Heart left ventricle (tissue), 16 donors: ENCODE measurements around the gene SNAPC2. TPM values are rescaled to one million over a fixed set of nuclear protein-coding genes. Genes with fewer than 3 reads are reported as not detected.
A peak's percentile ranks its signal among the peaks of the same experiment; 100 is the strongest.

Experiments
- ATAC-seq, 4 donors: fragments of 200-7000 bp; cut with Tn5 transposase; one replicate each; pipeline ENCODE4 v1.9.1; 2020 to 2022; ENCODE audit warnings: moderate library complexity in 4 of 4, mild to moderate bottlenecking in 3 of 4, moderate number of reproducible peaks in 1 of 4
- DNase-seq, 5 donors: peaks; one replicate each; pipeline ENCODE4 v3.0.0-alpha.2; 2020
- H3K27ac ChIP-seq, 12 donors: fragments of 200-600 bp; sonication (generic) in 4 of 12; one replicate each; pipeline versions ENCODE4 v1.5.0 to v1.8.0; 2016 to 2022; ENCODE audit warnings: mild to moderate bottlenecking in 2 of 12
- H3K27me3 ChIP-seq, 9 donors: fragments of 200-600 bp; sonication (generic) in 2 of 9; one replicate each; pipeline versions ENCODE4 v1.5.1 to v1.8.0; 2016 to 2022; ENCODE audit warnings: mild to moderate bottlenecking in 3 of 9
- H3K36me3 ChIP-seq, 9 donors: fragments of 200-600 bp; sonication (generic) in 2 of 9; one replicate each; pipeline versions ENCODE4 v1.5.0 to v1.8.0; 2018 to 2022; ENCODE audit warnings: mild to moderate bottlenecking in 2 of 9
- H3K4me1 ChIP-seq, 12 donors: fragments of 200-600 bp; sonication (generic) in 4 of 12; one replicate each; pipeline versions ENCODE4 v1.5.0 to v1.8.0; 2016 to 2022; ENCODE audit warnings: mild to moderate bottlenecking in 3 of 12
- H3K4me3 ChIP-seq, 12 donors: fragments of 200-600 bp; sonication (generic) in 4 of 12; one replicate each; pipeline versions ENCODE4 v1.5.0 to v1.8.0; 2017 to 2022; ENCODE audit warnings: mild to moderate bottlenecking in 9 of 12, moderate library complexity in 4 of 12
- H3K9me3 ChIP-seq, 12 donors: fragments of 200-600 bp; sonication (generic) in 4 of 12; one replicate each; pipeline versions ENCODE4 v1.5.0 to v1.8.0; 2016 to 2022; ENCODE audit warnings: mild to moderate bottlenecking in 1 of 12
- CTCF ChIP-seq, 12 donors: fragments of 200-600 bp; sonication (generic) in 4 of 12; IDR thresholded peaks; one replicate each; pipeline versions ENCODE4 v1.5.0 to v1.8.0; 2018 to 2022; ENCODE audit warnings: antibody characterized with exemption in 12 of 12, mild to moderate bottlenecking in 5 of 12
- POLR2A ChIP-seq, 2 donors: fragments of 450-650 bp; IDR thresholded peaks; one replicate each; pipeline ENCODE4 v1.6.1; 2017; ENCODE audit warnings: antibody characterized with exemption in 2 of 2, mild to moderate bottlenecking in 2 of 2, moderate library complexity in 2 of 2
- WGBS, 4 donors: extraction: QIAGEN DNeasy Blood & Tissue Kit in 2 of 4; methylation state at CpG; one replicate each; pipeline versions ENCODE4 v1.1.5 to v1.1.7; 2013 to 2018; 5-methylcytosine and 5-hydroxymethylcytosine counted together
- intact Hi-C, 10 donors: fragments of 100-400 bp; cut with DNase I; formaldehyde crosslinking; loops; one replicate each; pipeline versions ENCODE4 v1.11.1 to v1.14.2; 2022
- polyA plus RNA-seq, 2 donors: library from polyadenylated mRNA; stranded (reverse); fragments of 200-250 nt; gene quantifications; one replicate each; pipeline ENCODE4 v1.2.3, GENCODE V29; 2013
- total RNA-seq, 9 donors: library from RNA; depleted of rRNA in 2 of 9; stranded (reverse); fragments of >200 nt in 2 of 9; fragmentation: NEBNext Ultra II Directional in 3 of 9; extraction: Animal tissue kit (Norgen Biotek cat#: 25700) in 3 of 9; gene quantifications; one replicate each; pipeline versions ENCODE4 v1.1.0 to v1.2.4, GENCODE V29; 2016 to 2023
- donor health status: ischemic (EF 13 %, LVEDD 7.1; RV severe dilation, severe dysfunction).
- donor health status: healthy with polysubstance abuse.
- donor health status: DM: no; HTN: yes; CAD: no.
- donor health status: DM: no; HTN: no; CAD: no.
- donor health status: ischemic (EF 25% LVEDD 6.9; RV normal size, moderate dysfunction).
- donor health status: ischemic (EF 25% LVEDD 5.7; RV mildly dilated, moderate dysfunction).
- donor health status: healthy.
- donor health status: DM: yes; HTN: yes; CAD: no.
- donor health status: ischemic (EF 35%, LVEDD 5.7; RV mildly dilated, moderate dysfunction).
- donor health status: nonischemic (EF 11% LVEDD 7.7; RV severe dilation, severe dysfunction).
- donor health status: DM: yes; HTN: yes; CAD: no.
- donor health status: PGD.
- donor health status: ischemic (EF 29% LVEDD 5.4; RV normal size, mild dysfunction).
- donor health status: nonischemic (EF 23%, LVEDD 6.1; RV moderate dilation, normal function).

The SNAPC2 gene
- total and polyA plus RNA-seq, 11 donors, result 6.8 to 28.9 (median 10.4) TPM

GRCh38 chr19:7934766-7935165 lies 14.6 kb downstream of the SNAPC2 start:
- TF ChIP-seq POLR2A (IDR thresholded peaks at IDR 0.05) (no peak), CTCF (IDR thresholded peaks at IDR 0.05) (no peak)
- H3K27ac ChIP-seq, result no peak overlapping the region
- no peaks in the 10 kb centered on the region for H3K27me3 ChIP-seq
- DNase-seq (peak in 1 of 5 donors; percentile 17), ATAC-seq (no peak)
- intact Hi-C loops, result no loop called here
- H3K4me3 ChIP-seq, result no peak overlapping the region
- H3K36me3 ChIP-seq, result peaks cover 19 to 100% (median 97%) of the 10 kb centered on the region in 9 donors
- H3K4me1 ChIP-seq, result peaks cover 0 to 10% (median under 1%) of the 10 kb centered on the region in 12 donors
- 90 to 92% (median 92%) methylated on average over 21 of the region's 21 CpGs for WGBS, 4 donors
- no peaks in the 10 kb centered on the region for H3K9me3 ChIP-seq

- intact Hi-C loops, result loop anchor here in 9 of 10 donors (5.0 to 10.0 kb wide), 4 partner anchors 61 to 311 kb away; no protein-coding TSS in a partner anchor
- H3K36me3 ChIP-seq, result peaks cover 3 to 55% (median 51%) of the 10 kb centered on the region in 9 donors
- TF ChIP-seq POLR2A (IDR thresholded peaks at IDR 0.05), result no peak
- TF ChIP-seq CTCF (IDR thresholded peaks at IDR 0.05), result no peak
- H3K27me3 ChIP-seq, result no peaks in the 10 kb centered on the region
- no peaks in the 10 kb centered on the region for H3K9me3 ChIP-seq
- peaks cover 0 to 34% (median 15%) of the 10 kb centered on the region in 12 donors for H3K4me1 ChIP-seq
- no peak overlapping the region for H3K4me3 ChIP-seq
- ATAC-seq (no peak), DNase-seq (peak in 2 of 5 donors; percentile 17 to 55)
- no peak overlapping the region for H3K27ac ChIP-seq
- 89 to 94% (median 92%) methylated on average over 13 of the region's 13 CpGs for WGBS, 4 donors
These were observed 20.7 kb downstream of the SNAPC2 start for GRCh38 chr19:7940841-7941240.

- no peak for TF ChIP-seq CTCF (IDR thresholded peaks at IDR 0.05)
- no peak for TF ChIP-seq POLR2A (IDR thresholded peaks at IDR 0.05)
- no peak for ATAC-seq
- Histone ChIP-seq H3K27ac (no peak overlapping the region), H3K27me3 (no peaks in the 10 kb centered on the region), H3K4me3 (peak overlapping the region in 9 of 12 donors; percentile 67 to 100 (median 86)), H3K4me1 (peaks cover 0 to 25% (median 15%) of the 10 kb centered on the region in 12 donors), H3K9me3 (no peaks in the 10 kb centered on the region), H3K36me3 (peaks cover 3 to 43% (median 39%) of the 10 kb centered on the region in 9 donors)
- peak in 2 of 5 donors; percentile 20 to 30 for DNase-seq
- intact Hi-C loops, result loop anchor here in 9 of 10 donors (2.0 to 10.0 kb wide), 5 partner anchors 60 to 310 kb away; no protein-coding TSS in a partner anchor
- 86 to 93% (median 90%) methylated on average over 19 of the region's 19 CpGs for WGBS, 4 donors
These were observed 21.9 kb downstream of the SNAPC2 start for GRCh38 chr19:7941895-7942596.

GRCh38 chr19:7942981-7943443 lies 22.9 kb downstream of the SNAPC2 start:
- 5 to 8% (median 5%) methylated on average over 33 of the region's 33 CpGs for WGBS, 4 donors
- Histone ChIP-seq H3K27ac (peak overlapping the region; percentile 83 to 99 (median 94)), H3K4me3 (peak overlapping the region; percentile 52 to 100 (median 86)), H3K4me1 (peaks cover 0 to 25% (median 15%) of the 10 kb centered on the region in 12 donors), H3K36me3 (peaks cover 0 to 33% (median 29%) of the 10 kb centered on the region in 9 donors), H3K9me3 (no peaks in the 10 kb centered on the region), H3K27me3 (no peaks in the 10 kb centered on the region)
- ATAC-seq (peak in 2 of 4 donors; percentile 1 to 39), DNase-seq (no peak)
- intact Hi-C loops, result loop anchor here in 9 of 10 donors (1.0 to 10.0 kb wide), 7 partner anchors 40 to 309 kb away; partner anchors contain the start of genes ELAVL1 (in 1 of the 9) and MAP2K7 (in 1 of the 9)
- TF ChIP-seq CTCF (IDR thresholded peaks at IDR 0.05), result no peak
- no peak for TF ChIP-seq POLR2A (IDR thresholded peaks at IDR 0.05)
